ENCODE results near the gene CHST8. TPM values are rescaled to one million over a fixed set of nuclear protein-coding genes. Genes with fewer than 3 reads are reported as not detected.

Gene CHST8
- total and polyA plus RNA-seq, 2 of the 13 experiments (the other 11 are each of a cell fraction or from before 2014, with no cell fraction given) = not detected

GRCh38 chr19:33804021-33804799 is 182.5 kb downstream of the CHST8 start (continued):
- no peak for TF ChIP-seq ZNF30 (CRISPR knock-in tag; IDR thresholded peaks at IDR 0.05)
- TF ChIP-seq ZEB1 (IDR thresholded peaks at IDR 0.05; ENCODE audit: insufficient replicate concordance, low read depth) = no peak
- no peak for TF ChIP-seq HMG20B (CRISPR knock-in tag; conservative IDR thresholded peaks at IDR 0.05)
- peak; percentile 63; the same call in 1 of the 2 replicates for TF ChIP-seq YEATS2 (CRISPR knock-in tag; IDR thresholded peaks at IDR 0.05; ENCODE audit: borderline replicate concordance)
- no peak for TF ChIP-seq ZNF33A (CRISPR knock-in tag; IDR thresholded peaks at IDR 0.05; ENCODE audit: borderline replicate concordance)
- no peak for TF ChIP-seq POGK (CRISPR knock-in tag; conservative IDR thresholded peaks at IDR 0.05)
- TF ChIP-seq ESRRA (CRISPR knock-in tag; IDR thresholded peaks at IDR 0.05; ENCODE audit: low read depth) = no peak
- TF ChIP-seq SRY (CRISPR knock-in tag; IDR thresholded peaks at IDR 0.05) = no peak
- no peak; the same call in 1 of the 2 replicates for TF ChIP-seq MXD1 (CRISPR knock-in tag; IDR thresholded peaks at IDR 0.05)
- TF ChIP-seq RFX3 (CRISPR knock-in tag; IDR thresholded peaks at IDR 0.05) = no peak
- TF ChIP-seq GMEB2 (CRISPR knock-in tag; IDR thresholded peaks at IDR 0.05; ENCODE audit: low read depth) = no peak
- no peak for TF ChIP-seq NR2F1 (CRISPR knock-in tag; IDR thresholded peaks at IDR 0.05)
- no peak for TF ChIP-seq ZZZ3 (CRISPR knock-in tag; IDR thresholded peaks at IDR 0.05; ENCODE audit: borderline replicate concordance)
- no peak for TF ChIP-seq REST (IDR thresholded peaks at IDR 0.05; ENCODE audit: borderline replicate concordance in 1 of 2, low read depth in 1 of 2, low read length in 2 of 2)
- TF ChIP-seq PHF8 (CRISPR knock-in tag; IDR thresholded peaks at IDR 0.05) = no peak
- no peak for TF ChIP-seq CAMTA2 (CRISPR knock-in tag; IDR thresholded peaks at IDR 0.05; ENCODE audit: borderline replicate concordance)
- no peak for TF ChIP-seq NBN (conservative IDR thresholded peaks at IDR 0.05)
- no peak for TF ChIP-seq ZFP36L2 (CRISPR knock-in tag; IDR thresholded peaks at IDR 0.05)
- TF ChIP-seq ELK4 (CRISPR knock-in tag; IDR thresholded peaks at IDR 0.05; ENCODE audit: borderline replicate concordance) = no peak
- no peak for TF ChIP-seq JUNB (CRISPR knock-in tag; IDR thresholded peaks at IDR 0.05; ENCODE audit: borderline replicate concordance)

Measured in HepG2 (cell line).